A673 (cell line): ENCODE data around the gene SMAD5. TPM values are rescaled to one million over a fixed set of nuclear protein-coding genes. Genes with fewer than 3 reads are reported as not detected.

ENCODE experiments used
- BruUV-seq: library from RNA; stranded (reverse); fragments of 400-500 nt; replicated peaks from 2 replicates; lab custom pipeline; 2021; lab: Mats Ljungman, UMichigan
- CTCF ChIA-PET: fragments of 300-600 bp; sonication (Branson Sonifier 250); formaldehyde crosslinking; loops from one replicate; lab custom pipeline; 2022; ENCODE audit warnings: antibody characterized with exemption; lab: Charles Lee
- POLR2A ChIA-PET: fragments of 300-600 bp; sonication (Branson Sonifier 250); formaldehyde crosslinking; loops from one replicate; lab custom pipeline; 2022; ENCODE audit warnings: antibody characterized with exemption; ENCODE audit not compliant: low non-redundant PET; lab: Charles Lee
- DNase-seq: peaks from one replicate; pipeline ENCODE4 v3.0.0-alpha.2; 2015; ENCODE audit warnings: low spot score
- H3K27ac ChIP-seq: fragments of 200-600 bp; sonication (generic); 2 replicates; pipeline ENCODE4 v1.5.1; 2016; ENCODE audit warnings: mixed run types, low read depth, mild to moderate bottlenecking, mixed read lengths, antibody characterized with exemption, low read length; ENCODE audit not compliant: poor library complexity, severe bottlenecking
- H3K27me3 ChIP-seq: fragments of 200-600 bp; sonication (generic); replicated peaks from 2 replicates; pipeline ENCODE4 v1.6.1; 2017; ENCODE audit warnings: mixed run types, low read depth, mild to moderate bottlenecking, mixed read lengths, antibody characterized with exemption, low read length; ENCODE audit not compliant: insufficient read depth, poor library complexity
- H3K36me3 ChIP-seq: fragments of 200-600 bp; sonication (generic); 2 replicates; pipeline ENCODE4 v1.6.1; 2016; ENCODE audit warnings: mixed run types, mild to moderate bottlenecking, mixed read lengths, antibody characterized with exemption, low read length; ENCODE audit not compliant: insufficient read depth, poor library complexity, severe bottlenecking
- H3K4me1 ChIP-seq: fragments of 200-600 bp; sonication (generic); 2 replicates; pipeline ENCODE4 v1.6.1; 2017; ENCODE audit warnings: mixed run types, mild to moderate bottlenecking, mixed read lengths, antibody characterized with exemption, low read length; ENCODE audit not compliant: insufficient read depth, poor library complexity, severe bottlenecking
- H3K4me3 ChIP-seq: fragments of 200-600 bp; sonication (generic); 2 replicates; pipeline ENCODE4 v1.5.1; 2016; ENCODE audit warnings: low read depth, mixed run types, mild to moderate bottlenecking, mixed read lengths, low read length; ENCODE audit not compliant: poor library complexity, severe bottlenecking
- H3K9me3 ChIP-seq: fragments of 200-600 bp; sonication (generic); 2 replicates; pipeline ENCODE4 v1.6.1; 2016; ENCODE audit warnings: mixed run types, low read depth, mild to moderate bottlenecking, mixed read lengths, antibody characterized with exemption, low read length; ENCODE audit not compliant: poor library complexity, severe bottlenecking
- CTCF ChIP-seq: fragments of 300-800, 200-600 bp; sonication (generic); conservative IDR thresholded peaks from 2 replicates; pipeline ENCODE4 v1.5.1; 2017; ENCODE audit warnings: low read depth, mild to moderate bottlenecking, antibody characterized with exemption, low read length, moderate library complexity, mixed read lengths
- EZH2 ChIP-seq: fragments of 200-600 bp; sonication (generic); IDR thresholded peaks from 2 replicates; pipeline ENCODE4 v1.6.1; 2017; ENCODE audit warnings: borderline replicate concordance, low read depth, mild to moderate bottlenecking, mixed read lengths, antibody characterized with exemption, low read length; ENCODE audit not compliant: poor library complexity, severe bottlenecking
- intact Hi-C: fragments of 100-400 bp; cut with micrococcal nuclease; formaldehyde crosslinking; loops from one replicate; pipeline ENCODE4 v1.10.0; 2022; ENCODE audit not compliant: unreplicated experiment
- total RNA-seq: library from RNA; stranded (reverse); gene quantifications from 2 replicates; pipeline ENCODE4 v1.2.3, GENCODE V29; 2021

SMAD5 gene
- total RNA-seq, 1 experiment from 2014 or later: 72.0 TPM

GRCh38 chr5:136225796-136226195 lies 93.2 kb downstream of the SMAD5 start:
- no peak overlapping the region for H3K4me3 ChIP-seq
- ChIA-PET POLR2A (no interaction called here), CTCF (no interaction called here)
- BruUV-seq: no TSS peak
- H3K36me3 ChIP-seq: no peaks in the 10 kb centered on the region
- intact Hi-C loops: no loop called here
- no peak overlapping the region for H3K27ac ChIP-seq
- H3K27me3 ChIP-seq: peaks cover 52% of the 10 kb centered on the region
- TF ChIP-seq CTCF (no peak), EZH2 (no peak)
- DNase-seq: no peak
- no peaks in the 10 kb centered on the region for H3K9me3 ChIP-seq
- no peaks in the 10 kb centered on the region for H3K4me1 ChIP-seq

- intact Hi-C loops: no loop called here
- Histone ChIP-seq H3K27me3 (peaks cover 52% of the 10 kb centered on the region), H3K4me1 (no peaks in the 10 kb centered on the region), H3K9me3 (no peaks in the 10 kb centered on the region), H3K4me3 (no peak overlapping the region), H3K27ac (no peak overlapping the region), H3K36me3 (no peaks in the 10 kb centered on the region)
- ChIA-PET CTCF (no interaction called here), POLR2A (no interaction called here)
- DNase-seq: no peak
- BruUV-seq: no TSS peak
- TF ChIP-seq CTCF (no peak), EZH2 (no peak)
These were observed 93.8 kb downstream of the SMAD5 start for GRCh38 chr5:136226401-136226800.

GRCh38 chr5:136228136-136228757 lies 95.6 kb downstream of the SMAD5 start:
- no peak overlapping the region for H3K4me3 ChIP-seq
- TF ChIP-seq CTCF (no peak), EZH2 (no peak)
- intact Hi-C loops: no loop called here
- H3K9me3 ChIP-seq: no peaks in the 10 kb centered on the region
- POLR2A ChIA-PET: no interaction called here
- H3K36me3 ChIP-seq: no peaks in the 10 kb centered on the region
- no peaks in the 10 kb centered on the region for H3K4me1 ChIP-seq
- H3K27me3 ChIP-seq: peaks cover 43% of the 10 kb centered on the region
- CTCF ChIA-PET: no interaction called here
- DNase-seq: peak; percentile 12
- no TSS peak for BruUV-seq
- H3K27ac ChIP-seq: no peak overlapping the region
